GM19043 (cell line): ENCODE results near the gene WDR26.

ENCODE experiments used
- ATAC-seq: cut with Tn5 transposase; IDR thresholded peaks from one replicate; pipeline ENCODE4 v1.9.1; 2021; ENCODE audit warnings: low read depth; ENCODE audit not compliant: unreplicated experiment

Gene WDR26

DNA sequence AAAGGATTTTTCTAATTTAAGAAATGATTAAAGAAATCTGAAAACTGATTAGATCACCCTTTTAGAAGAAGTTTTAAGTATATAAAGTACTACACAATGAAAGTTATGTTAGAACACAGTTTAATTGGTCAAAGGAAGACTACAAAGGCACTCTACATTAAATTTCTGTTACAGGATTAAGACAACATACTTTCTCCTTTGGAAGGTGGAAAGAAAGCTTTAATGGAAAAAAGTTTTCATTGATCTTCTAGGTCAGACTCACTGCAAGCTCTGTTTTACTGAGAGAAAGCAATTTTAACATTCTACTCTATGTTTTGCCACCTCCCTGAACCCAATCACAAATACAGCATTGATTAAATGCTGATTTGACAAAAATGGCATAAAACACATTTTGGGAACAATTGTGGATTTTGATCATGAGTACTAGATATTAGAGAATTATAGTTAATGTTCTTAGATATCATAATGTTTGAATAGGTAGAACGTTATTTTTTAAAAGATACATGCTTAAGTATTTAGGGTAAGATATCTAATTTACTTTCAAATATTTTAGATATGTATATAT, 32.0 kb downstream of the WDR26 start:
- ATAC-seq: no peak

- no peak for ATAC-seq
Observed at GRCh38 chr1:224399887-224400286, 34.7 kb downstream of the WDR26 start.

DNA sequence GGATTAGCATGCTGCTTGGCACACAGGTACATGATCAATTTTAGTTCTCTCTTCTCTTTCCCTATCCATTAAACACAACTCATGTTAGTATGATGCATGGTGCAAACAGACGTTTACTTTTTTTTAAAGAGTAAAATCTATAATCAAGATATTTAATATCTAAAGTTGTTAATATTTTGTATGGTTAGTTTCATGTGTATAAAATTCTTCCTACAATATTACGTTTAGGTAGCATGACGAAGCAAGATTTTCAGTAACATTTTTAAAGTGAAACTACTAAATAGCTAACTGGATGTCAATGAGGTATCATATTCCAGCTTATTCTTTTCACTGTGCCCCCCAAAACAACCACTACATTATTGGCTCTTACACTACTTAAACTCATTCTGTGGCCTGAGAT, 41.3 kb downstream of the WDR26 start:
- ATAC-seq: no peak

- ATAC-seq: no peak
Observed at GRCh38 chr1:224392411-224393249, 42.0 kb downstream of the WDR26 start.

DNA sequence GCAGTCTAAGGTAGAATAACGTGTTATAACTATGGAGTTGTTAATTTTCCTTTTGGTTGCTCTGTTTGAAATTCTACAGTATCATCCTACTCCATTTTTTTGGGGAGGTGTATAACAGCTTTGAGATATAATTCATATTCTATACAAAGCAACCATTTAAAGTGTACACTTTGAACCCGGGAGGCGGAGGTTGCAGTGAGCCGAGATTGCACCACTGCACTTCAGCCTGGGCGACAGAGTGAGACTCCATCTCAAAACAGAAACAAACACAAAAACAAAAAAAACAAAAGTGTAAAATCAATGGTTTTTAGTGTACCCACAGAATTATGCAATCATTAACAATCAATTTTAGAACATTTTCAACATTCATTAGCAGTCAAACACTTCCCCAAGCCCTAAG, 44.1 kb downstream of the WDR26 start:
- no peak for ATAC-seq

DNA sequence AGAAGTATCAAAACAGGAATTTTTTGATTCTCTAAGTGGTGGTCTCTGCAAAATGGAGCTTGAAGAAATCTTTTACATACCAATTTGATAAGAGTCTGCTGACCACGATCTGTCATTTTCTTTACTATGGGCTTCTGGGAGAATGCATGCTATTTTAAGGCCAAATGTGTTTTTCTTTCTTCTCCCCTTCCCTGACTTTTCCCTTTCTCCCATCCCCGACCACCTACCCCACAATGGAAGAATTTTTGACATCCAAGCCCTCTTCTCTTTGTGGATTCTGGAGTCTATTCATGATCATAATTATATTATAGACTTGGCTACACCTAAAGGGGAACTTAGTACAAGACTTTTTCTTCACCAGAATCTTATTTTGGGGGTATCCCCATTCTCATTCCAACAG, 46.7 kb downstream of the WDR26 start:
- ATAC-seq: no peak

DNA sequence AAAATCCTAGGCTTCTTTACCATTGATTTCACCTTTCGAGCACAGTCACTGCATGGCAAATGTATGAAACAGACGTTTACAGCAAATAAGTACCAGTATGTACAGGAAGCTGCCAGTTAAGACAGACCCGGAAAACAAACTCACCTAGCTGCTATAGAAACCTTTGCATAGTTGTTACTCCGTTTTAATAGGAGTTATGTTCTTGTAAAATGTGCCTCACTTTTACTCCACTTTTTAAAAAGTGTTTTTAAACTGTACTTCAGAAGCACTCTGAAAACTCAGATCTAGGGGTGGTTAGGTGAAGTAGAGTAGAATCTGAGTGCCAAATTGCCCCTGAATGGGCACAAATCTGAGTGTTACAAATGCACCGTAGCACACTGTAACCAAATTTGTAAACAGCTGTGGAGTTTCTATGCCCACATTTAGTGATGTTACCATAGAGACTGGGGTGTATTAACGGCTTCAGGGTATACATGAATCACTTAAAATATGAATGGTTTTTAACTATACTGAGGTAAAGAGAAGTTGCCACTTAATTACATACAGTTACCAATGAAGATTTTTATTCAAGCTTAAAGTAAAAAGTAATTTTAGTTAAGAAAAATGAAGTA, 47.2 kb downstream of the WDR26 start:
- no peak for ATAC-seq

GRCh38 chr1:224383218-224383617, 51.4 kb downstream of the WDR26 start:
- no peak for ATAC-seq

DNA sequence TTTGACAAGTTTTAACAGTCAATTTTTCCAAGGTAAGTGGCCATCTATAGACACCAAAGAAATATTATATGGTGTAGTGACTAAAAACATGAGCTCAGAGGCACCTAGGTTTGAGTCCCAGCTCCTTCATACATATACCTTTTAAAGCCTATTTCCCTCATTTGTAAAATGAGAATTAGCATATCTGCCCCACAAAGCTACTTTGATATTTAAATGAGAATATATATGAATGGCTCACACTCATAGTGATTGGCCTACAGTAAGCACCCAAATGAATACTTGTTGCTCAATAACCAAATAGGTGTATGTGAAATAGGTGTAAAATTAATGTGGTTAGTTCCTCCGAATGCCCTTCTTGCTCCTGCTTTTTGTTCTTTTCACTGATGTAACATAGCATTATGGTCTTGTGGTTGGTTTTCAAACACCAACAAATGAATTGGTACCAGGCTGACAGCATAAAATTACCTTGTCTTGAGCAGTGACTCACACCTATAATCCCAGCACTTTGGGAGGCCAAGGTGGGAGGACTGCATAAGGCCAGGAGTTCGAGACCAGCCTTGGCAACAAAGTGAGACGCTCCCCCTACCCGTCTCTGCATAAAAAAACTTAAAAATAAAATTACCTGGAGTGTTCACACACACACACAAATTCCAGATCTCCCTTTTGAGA, 52.6 kb downstream of the WDR26 start:
- no peak for ATAC-seq

DNA sequence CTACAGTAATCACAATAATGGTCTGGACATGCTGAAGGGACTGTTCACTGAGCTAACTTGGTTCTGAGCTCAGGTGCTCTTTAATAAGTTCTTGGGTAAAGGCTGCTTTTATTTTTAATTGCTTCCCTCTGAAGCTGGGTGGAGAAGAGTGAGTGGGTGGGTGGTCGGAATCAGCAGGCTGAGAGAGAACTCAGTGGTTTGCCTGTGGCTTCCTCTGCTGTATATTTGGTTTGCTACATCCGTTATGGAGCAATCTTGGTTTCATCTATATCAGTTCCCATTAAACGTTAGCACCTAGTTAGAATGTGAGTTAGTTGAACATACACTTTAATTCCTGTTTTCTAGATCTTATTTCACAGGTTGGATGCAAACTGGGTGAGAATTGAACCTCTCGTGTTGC, 54.6 kb downstream of the WDR26 start:
- ATAC-seq: peak; percentile 57

GRCh38 chr1:224378855-224379631, 55.6 kb downstream of the WDR26 start:
- ATAC-seq: peak; percentile 52

GRCh38 chr1:224377676-224378006, 57.0 kb downstream of the WDR26 start:
- peak; percentile 58 for ATAC-seq

DNA sequence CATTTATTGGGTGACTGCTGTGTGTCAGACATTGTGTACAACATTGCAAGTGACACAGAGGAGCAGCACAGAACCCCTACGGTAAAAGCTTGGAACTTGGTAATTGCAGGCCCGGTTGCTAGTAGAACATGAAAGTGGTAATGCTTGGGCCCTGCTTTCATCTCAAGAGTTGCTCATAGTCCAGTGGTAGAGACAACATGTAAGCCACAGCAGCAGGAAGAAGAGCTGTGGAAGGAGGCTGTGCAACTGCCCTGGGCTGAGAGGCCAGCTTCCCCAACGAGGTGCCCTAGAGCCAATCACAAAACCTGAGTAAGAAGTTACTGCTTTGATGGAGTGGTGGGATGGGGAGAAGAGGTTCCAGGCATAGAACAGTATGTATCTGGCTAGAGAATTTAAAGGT, 59.5 kb downstream of the WDR26 start:
- no peak for ATAC-seq

GRCh38 chr1:224373008-224373590, 61.5 kb downstream of the WDR26 start:
- no peak for ATAC-seq

DNA sequence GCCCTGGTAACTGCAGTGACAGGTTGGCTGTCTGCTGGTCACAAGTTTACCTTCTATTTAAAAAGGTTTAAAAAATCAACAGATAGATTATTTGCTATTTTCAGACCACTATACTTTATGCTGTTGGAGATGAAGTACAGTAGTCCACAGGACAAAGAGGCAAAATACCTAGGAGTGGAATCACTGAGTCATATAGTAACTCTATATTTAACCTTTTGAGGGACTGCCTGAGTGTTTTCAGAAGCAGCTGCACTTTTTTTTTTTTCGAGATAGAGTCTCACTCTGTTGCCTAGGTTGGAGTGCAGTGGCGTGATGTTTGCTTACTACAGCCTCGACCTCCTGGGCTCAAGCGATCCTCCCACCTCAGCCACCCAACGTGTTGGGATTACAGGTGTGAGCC, 66.2 kb downstream of the WDR26 start:
- peak; percentile 71 for ATAC-seq

- no peak for ATAC-seq
Observed at GRCh38 chr1:224359207-224359606, 75.4 kb downstream of the WDR26 start.

GRCh38 chr1:224358237-224358636, 76.4 kb downstream of the WDR26 start:
- ATAC-seq: no peak

DNA sequence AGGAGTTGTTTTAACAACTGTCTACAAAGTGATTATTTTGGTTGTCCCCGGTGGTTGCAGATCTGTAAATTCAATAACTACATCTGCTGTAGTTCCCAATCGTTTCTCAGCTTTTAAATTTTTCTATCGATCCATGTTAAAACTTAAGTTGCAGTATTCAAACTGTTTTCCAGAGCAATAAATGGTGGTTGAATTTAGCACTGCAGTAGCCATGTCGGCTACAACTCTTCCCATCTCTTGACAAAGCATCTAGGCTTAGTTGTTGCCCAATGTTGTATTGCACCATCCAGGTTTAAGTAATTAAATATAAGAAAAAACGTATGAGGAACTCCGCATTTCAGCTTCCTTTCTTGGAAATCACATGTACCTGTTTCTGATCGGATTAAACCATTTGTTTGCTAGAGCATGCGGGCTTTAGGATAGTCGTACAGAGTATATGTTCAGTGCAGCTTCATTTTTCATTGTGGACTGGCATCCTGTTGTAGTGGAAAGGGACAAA, 76.9 kb downstream of the WDR26 start:
- ATAC-seq: no peak

GRCh38 chr1:224356685-224357625, 77.6 kb downstream of the WDR26 start, which contains the start of gene CNIH4:
Gene CNIH4 (plus strand): TSS chr1:224356879. CDS start chr1:224356925, 46 bp downstream.
- peak; percentile 99 for ATAC-seq
